ENCODE measurements around the gene DUSP15.
"Not testable (repeated sequence)": the region's sequence is repeated elsewhere in the genome, so short reads cannot be mapped to it uniquely, and the experiment has no call there.

Gene DUSP15

GRCh38 chr20:31838646-31839292, 31.6 kb downstream of the DUSP15 start:
- DNase-seq, result no peak

GRCh38 chr20:31837896-31838397, 32.4 kb downstream of the DUSP15 start:
- DNase-seq, result no peak

GRCh38 chr20:31836853-31837608, 33.3 kb downstream of the DUSP15 start:
- no peak for DNase-seq

GRCh38 chr20:31835977-31836852, 34.1 kb downstream of the DUSP15 start:
- peak; percentile 24 for DNase-seq

- no peak for DNase-seq
Measured at GRCh38 chr20:31835554-31835953, 34.8 kb downstream of the DUSP15 start.

- no peak for DNase-seq
Measured at GRCh38 chr20:31833931-31834521, 36.3 kb downstream of the DUSP15 start.

- DNase-seq, result peak; percentile 53
Measured at GRCh38 chr20:31833130-31833930, 37.0 kb downstream of the DUSP15 start.

- no peak for DNase-seq
Measured at GRCh38 chr20:31831771-31832306, 38.5 kb downstream of the DUSP15 start.

GRCh38 chr20:31831211-31831610, 39.1 kb downstream of the DUSP15 start:
- no peak for DNase-seq

GRCh38 chr20:31830406-31830981, 39.8 kb downstream of the DUSP15 start:
- DNase-seq, result no peak

GRCh38 chr20:31829731-31830130, 40.6 kb downstream of the DUSP15 start:
- DNase-seq, result no peak

- not testable (repeated sequence) for DNase-seq
Measured at GRCh38 chr20:31828016-31828415, 42.3 kb downstream of the DUSP15 start.

GRCh38 chr20:31827059-31827458, 43.3 kb downstream of the DUSP15 start:
- no peak for DNase-seq

GRCh38 chr20:31826074-31826473, 44.3 kb downstream of the DUSP15 start:
- DNase-seq, result no peak

GRCh38 chr20:31824554-31825313, 45.6 kb downstream of the DUSP15 start:
- no peak for DNase-seq

GRCh38 chr20:31824125-31824485, 46.2 kb downstream of the DUSP15 start:
- no peak for DNase-seq

- no peak for DNase-seq
Measured at GRCh38 chr20:31823360-31824124, 46.8 kb downstream of the DUSP15 start.

- DNase-seq, result peak; percentile 73
Measured at GRCh38 chr20:31822421-31823330, 47.7 kb downstream of the DUSP15 start.

- no peak for DNase-seq
Measured at GRCh38 chr20:31821427-31821826, 48.9 kb downstream of the DUSP15 start.

Measured in CD4-positive, alpha-beta T cell treated with Interleukin-12 subunit alpha and Interleukin-12 subunit beta, for 1 hour (primary cell).